GM12891 (cell line): Measurements from ENCODE around the gene SLC9A8.
"Not testable (repeated sequence)": the region's sequence is repeated elsewhere in the genome, so short reads cannot be mapped to it uniquely, and the experiment has no call there.

Source experiments
- DNase-seq: peaks from one replicate; pipeline ENCODE4 v3.0.0; 2011; ENCODE audit warnings: low spot score; ENCODE audit not compliant: insufficient read length
- FAIRE-seq: peaks from 2 replicates; lab custom pipeline; 2011; peaks lifted over from hg19 to GRCh38; lab: Jason Lieb, UNC
- PAX5 ChIP-seq: IDR thresholded peaks from 2 replicates; pipeline ENCODE4 v1.6.1; 2011; ENCODE audit warnings: low read length, moderate library complexity, mild to moderate bottlenecking; ENCODE audit not compliant: insufficient read depth, severe bottlenecking
- POLR2A ChIP-seq: IDR thresholded peaks from 2 replicates; pipeline ENCODE4 v1.6.1; 2011; ENCODE audit warnings: low read depth, low read length, control low read depth
- POLR2AphosphoS5 ChIP-seq: IDR thresholded peaks from 2 replicates; pipeline ENCODE4 v1.6.1; 2011; ENCODE audit warnings: low read depth, low read length, control low read depth
- POU2F2 ChIP-seq: IDR thresholded peaks from 2 replicates; pipeline ENCODE4 v1.6.1; 2011; ENCODE audit warnings: low read depth, mild to moderate bottlenecking, control low read depth, low read length, moderate library complexity
- SPI1 ChIP-seq: IDR thresholded peaks from 2 replicates; pipeline ENCODE4 v1.6.1; 2011; ENCODE audit warnings: low read depth, low read length, control low read depth
- TAF1 ChIP-seq: IDR thresholded peaks from 2 replicates; pipeline ENCODE4 v1.6.1; 2011; ENCODE audit warnings: low read depth, low read length, control low read depth

Gene SLC9A8

DNA sequence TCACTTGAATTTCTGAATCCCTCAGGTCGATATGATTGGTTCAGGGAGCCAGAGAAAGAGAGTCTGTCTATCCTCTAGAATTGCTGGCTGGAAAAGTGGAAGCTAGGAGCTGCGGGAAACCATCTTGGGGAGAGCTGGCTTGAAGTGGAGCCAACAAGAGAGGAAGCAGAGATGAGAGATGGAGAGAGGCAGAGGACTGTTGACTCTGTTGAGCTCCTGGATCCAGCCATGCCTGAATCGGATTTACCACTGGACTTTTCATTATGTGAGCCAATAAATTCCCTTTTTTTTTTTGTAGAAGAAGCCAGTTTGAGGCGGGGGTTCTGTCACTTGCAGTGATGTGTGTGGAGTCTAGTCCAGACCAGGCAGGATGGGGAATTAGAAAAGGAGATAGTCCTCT lies 13.9 kb upstream of the SLC9A8 start:
- FAIRE-seq (no peak), DNase-seq (no peak)
- TF ChIP-seq POLR2AphosphoS5 (no peak), POLR2A (no peak), PAX5 (no peak), TAF1 (no peak), POU2F2 (no peak), SPI1 (no peak)

- TF ChIP-seq PAX5 = no peak
- no peak for TF ChIP-seq POLR2AphosphoS5
- no peak for TF ChIP-seq POLR2A
- TF ChIP-seq TAF1 = no peak
- TF ChIP-seq POU2F2 = no peak
- no peak for TF ChIP-seq SPI1
- FAIRE-seq (no peak), DNase-seq (no peak)
Measured at GRCh38 chr20:49799698-49800097, 12.9 kb upstream of the SLC9A8 start.

DNA sequence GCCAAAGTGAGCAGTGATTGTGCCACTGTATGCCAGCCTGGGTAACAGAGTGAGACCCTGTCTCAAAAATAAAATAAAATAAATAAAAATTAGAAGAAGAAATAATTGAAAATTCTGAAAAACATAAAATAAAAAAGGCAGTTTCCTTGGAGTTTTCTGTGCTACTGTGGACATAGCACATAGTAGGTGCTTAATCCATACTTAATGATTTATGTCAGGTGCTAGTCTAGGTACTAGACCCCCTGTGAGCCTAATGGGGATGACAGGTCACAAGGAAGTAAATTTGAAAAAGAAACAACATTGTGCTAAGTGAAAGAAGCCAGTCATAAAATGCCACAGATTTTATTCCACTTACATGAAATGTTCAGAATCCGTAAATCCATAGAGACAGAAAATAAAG lies 9.2 kb upstream of the SLC9A8 start:
- no peak for TF ChIP-seq PAX5
- DNase-seq = no peak
- FAIRE-seq = no peak

DNA sequence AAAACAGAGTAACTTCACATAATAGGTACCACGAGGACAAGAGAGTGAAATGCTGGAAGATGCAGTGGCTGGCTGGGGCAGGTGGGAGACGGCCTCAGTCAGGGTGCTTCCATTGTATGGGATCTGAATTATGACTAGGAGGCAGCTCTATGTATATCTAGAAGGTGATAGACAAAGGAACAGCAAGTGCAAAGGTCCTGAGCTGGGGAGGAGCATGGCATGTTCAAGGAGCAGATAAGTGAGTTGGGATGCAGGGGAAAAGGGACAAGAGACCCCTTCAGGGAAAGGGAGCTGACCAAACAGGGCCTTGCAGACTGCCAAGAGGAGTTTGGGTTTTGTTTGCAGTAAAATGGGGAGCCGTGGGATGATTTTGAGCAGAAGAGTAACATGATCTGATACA lies 8.3 kb upstream of the SLC9A8 start:
- FAIRE-seq = no peak
- TF ChIP-seq POLR2AphosphoS5 = no peak
- no peak for TF ChIP-seq POLR2A
- no peak for TF ChIP-seq POU2F2
- no peak for TF ChIP-seq TAF1
- TF ChIP-seq PAX5 = no peak
- no peak for TF ChIP-seq SPI1
- DNase-seq = no peak

- DNase-seq = not testable (repeated sequence)
- FAIRE-seq = peak; percentile 90
Measured at GRCh38 chr20:49805224-49805876, 7.3 kb upstream of the SLC9A8 start.

DNA sequence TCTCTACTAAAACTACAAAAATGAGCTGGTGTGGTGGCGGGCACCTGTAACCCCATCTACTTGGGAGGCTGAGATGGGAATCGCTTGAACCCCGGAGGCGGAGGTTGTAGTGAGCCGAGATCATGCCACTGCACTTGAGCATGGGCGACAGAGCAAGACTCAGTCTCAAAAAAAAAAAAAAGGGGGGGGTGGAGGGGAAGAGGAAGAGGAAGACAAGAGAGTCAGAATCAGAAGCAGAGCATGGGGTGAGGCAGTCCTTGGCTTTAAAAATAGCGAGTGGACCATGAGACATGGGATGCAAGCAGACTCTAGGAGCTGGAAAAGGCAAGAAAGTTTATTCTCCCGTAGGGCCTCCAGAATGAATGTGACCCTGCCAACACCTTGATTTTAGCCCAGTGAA lies 3.9 kb upstream of the SLC9A8 start:
- FAIRE-seq (no peak), DNase-seq (no peak)
- TF ChIP-seq SPI1 = no peak
- no peak for TF ChIP-seq POU2F2
- no peak for TF ChIP-seq POLR2A
- no peak for TF ChIP-seq TAF1
- TF ChIP-seq PAX5 = no peak
- no peak for TF ChIP-seq POLR2AphosphoS5

GRCh38 chr20:49809803-49810359 lies 2.7 kb upstream of the SLC9A8 start:
- no peak for FAIRE-seq
- TF ChIP-seq TAF1 (no peak), POU2F2 (no peak), PAX5 (no peak), POLR2A (no peak), POLR2AphosphoS5 (no peak), SPI1 (no peak)
- DNase-seq = no peak

- DNase-seq (no peak), FAIRE-seq (no peak)
- TF ChIP-seq SPI1 (no peak), TAF1 (no peak), PAX5 (no peak), POU2F2 (no peak), POLR2AphosphoS5 (no peak), POLR2A (no peak)
Measured at GRCh38 chr20:49810491-49811190, 2.0 kb upstream of the SLC9A8 start.

- DNase-seq (no peak), FAIRE-seq (no peak)
- TF ChIP-seq POLR2AphosphoS5 = no peak
- no peak for TF ChIP-seq TAF1
- no peak for TF ChIP-seq SPI1
- no peak for TF ChIP-seq POU2F2
- TF ChIP-seq PAX5 = no peak
- no peak for TF ChIP-seq POLR2A
Measured at GRCh38 chr20:49811825-49812506, 662 bp upstream of the SLC9A8 start.
